K562 (cell line): Measurements from ENCODE around the gene CHD6. TPM values are rescaled to one million over a fixed set of nuclear protein-coding genes. Genes with fewer than 3 reads are reported as not detected.

Source experiments
- ATAC-seq: fragments of 200-7000 bp; cut with Tn5 transposase; 3 replicates; pipeline ENCODE4 v1.9.1; 2020; ENCODE audit warnings: moderate library complexity
- BruUV-seq: library from RNA; stranded (reverse); fragments of 400-500 nt; replicated peaks from 2 replicates; lab custom pipeline; 2021; lab: Mats Ljungman, UMichigan
- CTCF ChIA-PET: fragments of 300-600 bp; formaldehyde crosslinking; extraction: SDS; loops from one replicate; lab custom pipeline; 2021; ENCODE audit warnings: low intra/inter-chr PET ratio; lab: Yijun Ruan, JAX
- POLR2A ChIA-PET: fragments of 300-600, 350-650 bp; sonication (Branson Sonifier 250); formaldehyde crosslinking; extraction: SDS; loops from one replicate; lab custom pipeline; 2021; ENCODE audit warnings: antibody characterized with exemption, inconsistent platforms; lab: Yijun Ruan, JAX
- DNase-seq, 4 experiments: peaks; one replicate each; pipeline versions ENCODE4 v3.0.0 to v3.0.0-alpha.2; 2011 to 2018; ENCODE audit warnings: low spot score in 3 of 4, mixed read lengths in 3 of 4; ENCODE audit errors: extremely low read depth in 1 of 4
- FAIRE-seq: peaks from 2 replicates; lab custom pipeline; 2011; peaks lifted over from hg19 to GRCh38; lab: Jason Lieb, UNC
- H2AFZ ChIP-seq: 2 replicates; pipeline ENCODE4 v1.6.0; 2011; ENCODE audit warnings: low read depth, low read length, control low read depth, inconsistent platforms
- H3K27ac ChIP-seq: fragments of 200-600 bp; 3 replicates; pipeline ENCODE4 v1.8.0; 2011; ENCODE audit warnings: low read depth, mild to moderate bottlenecking, control low read depth, inconsistent platforms, low read length, moderate library complexity, mixed read lengths; ENCODE audit errors: extremely low read depth
- H3K27me3 ChIP-seq, 2 experiments: fragments of 300-600 bp in 1 of 2; 2 replicates in 1 of 2; 3 replicates in 1 of 2; pipeline versions ENCODE4 v1.6.0 to v1.8.0; 2011; ENCODE audit warnings: inconsistent platforms in 2 of 2, low read length in 2 of 2, mild to moderate bottlenecking in 1 of 2, mixed read lengths in 1 of 2, moderate library complexity in 1 of 2; ENCODE audit not compliant: control insufficient read depth in 2 of 2, insufficient read depth in 2 of 2
- H3K36me3 ChIP-seq: fragments of 300-600 bp; 3 replicates; pipeline ENCODE4 v1.8.0; 2011; ENCODE audit warnings: mild to moderate bottlenecking, low read length, inconsistent platforms; ENCODE audit not compliant: control insufficient read depth, insufficient read depth
- H3K4me1 ChIP-seq, 2 experiments: fragments of 200-600 bp in 1 of 2; replicated peaks in 1 of 2; 2 replicates in 1 of 2; 3 replicates in 1 of 2; pipeline versions ENCODE4 v1.5.1 to v1.8.0; 2011; ENCODE audit warnings: inconsistent platforms in 2 of 2, low read length in 2 of 2, mild to moderate bottlenecking in 1 of 2, mixed read lengths in 1 of 2, moderate library complexity in 1 of 2; ENCODE audit not compliant: control insufficient read depth in 2 of 2, insufficient read depth in 2 of 2
- H3K4me2 ChIP-seq: 2 replicates; pipeline ENCODE4 v1.6.1; 2011; ENCODE audit warnings: low read length, control low read depth, inconsistent platforms, mixed read lengths; ENCODE audit not compliant: insufficient read depth
- H3K4me3 ChIP-seq: fragments of 200-600 bp; sonication (generic), shearing (Covaris generic); 2 replicates; pipeline ENCODE4 v1.5.1; 2016; ENCODE audit warnings: control low read depth, inconsistent platforms
- H3K79me2 ChIP-seq: fragments of 200-600 bp; 3 replicates; pipeline ENCODE4 v1.8.0; 2011; ENCODE audit warnings: low read length, inconsistent platforms; ENCODE audit not compliant: control insufficient read depth, insufficient read depth
- H3K9ac ChIP-seq, 2 experiments: 2 replicates each; pipeline versions ENCODE4 v1.6.0 to v1.6.1; 2011; ENCODE audit warnings: low read depth in 2 of 2, low read length in 2 of 2, control low read depth in 1 of 2, inconsistent platforms in 1 of 2, mild to moderate bottlenecking in 1 of 2, mixed read lengths in 1 of 2; ENCODE audit not compliant: insufficient read depth in 1 of 2
- H3K9me1 ChIP-seq: one replicate; pipeline ENCODE4 v1.6.0; 2011; ENCODE audit warnings: inconsistent platforms, mild to moderate bottlenecking, low read length, moderate library complexity; ENCODE audit not compliant: control insufficient read depth, insufficient read depth
- H3K9me3 ChIP-seq: replicated peaks from 2 replicates; pipeline ENCODE4 v1.5.1; 2011; ENCODE audit warnings: low read depth, low read length, inconsistent platforms; ENCODE audit not compliant: control insufficient read depth, insufficient read depth
- H4K20me1 ChIP-seq: replicated peaks from 2 replicates; pipeline ENCODE4 v1.6.1; 2011; ENCODE audit warnings: low read length, inconsistent platforms, mixed read lengths; ENCODE audit not compliant: control insufficient read depth, insufficient read depth
- ARID1B ChIP-seq: fragments of 450-650 bp; IDR thresholded peaks from 2 replicates; pipeline ENCODE4 v1.6.1; 2016; ENCODE audit warnings: antibody characterized with exemption, mild to moderate bottlenecking, inconsistent platforms
- ILF3 ChIP-seq: fragments of 450-650 bp; IDR thresholded peaks from 2 replicates; pipeline ENCODE4 v1.6.1; 2018; ENCODE audit warnings: antibody characterized with exemption, mild to moderate bottlenecking, moderate library complexity, borderline replicate concordance
- MLX ChIP-seq, 2 experiments: fragments of 450-650 bp in 1 of 2; sonication (generic) in 1 of 2; formaldehyde crosslinking; conservative IDR thresholded peaks; 2 replicates each; pipeline versions ENCODE4 v1.4.0 to v1.8.1; 2020 to 2022; ENCODE audit warnings: mild to moderate bottlenecking in 1 of 2, missing genetic modification reagents in 1 of 2
- NFRKB ChIP-seq: fragments of 450-650 bp; IDR thresholded peaks from 2 replicates; pipeline ENCODE4 v1.6.1; 2016; ENCODE audit warnings: low read depth
- NR2C1 ChIP-seq, 2 experiments: fragments of 450-650 bp; IDR thresholded peaks; 2 replicates each; pipeline ENCODE4 v1.6.1; 2017; ENCODE audit warnings: mild to moderate bottlenecking in 2 of 2, antibody characterized with exemption in 1 of 2, inconsistent platforms in 1 of 2, missing compliant biosample characterization in 1 of 2, missing genetic modification characterization in 1 of 2
- NR2C2 ChIP-seq, 2 experiments: fragments of 200-800 bp in 1 of 2; sonication (Bioruptor generic) in 1 of 2; sonication (generic) in 1 of 2; formaldehyde crosslinking in 1 of 2; IDR thresholded peaks; 2 replicates each; pipeline versions ENCODE4 v1.6.1 to v1.8.0; 2016 to 2022; ENCODE audit warnings: mild to moderate bottlenecking in 1 of 2, missing compliant biosample characterization in 1 of 2, missing genetic modification characterization in 1 of 2, missing genetic modification reagents in 1 of 2
- SAFB2 ChIP-seq: fragments of 200-400 bp; formaldehyde crosslinking; IDR thresholded peaks from 2 replicates; pipeline ENCODE4 v1.6.1; 2018; ENCODE audit warnings: borderline replicate concordance, low read length, low read depth, moderate library complexity; ENCODE audit not compliant: severe bottlenecking
- TAF9B ChIP-seq: fragments of 450-650 bp; IDR thresholded peaks from 2 replicates; pipeline ENCODE4 v1.6.1; 2018; ENCODE audit warnings: mild to moderate bottlenecking; ENCODE audit not compliant: partially characterized antibody
- TRIM28 ChIP-seq: fragments of 450-650 bp; IDR thresholded peaks from 2 replicates; pipeline ENCODE4 v1.6.1; 2017
- ZNF212 ChIP-seq: fragments of 450-650 bp; formaldehyde crosslinking; IDR thresholded peaks from 2 replicates; pipeline ENCODE4 v1.4.0; 2020; ENCODE audit warnings: mild to moderate bottlenecking
- WGBS: fragments of 100-300 bp; shearing (Covaris generic); methylation state at CpG from one replicate; pipeline ENCODE4 v1.1.6; 2016; ENCODE audit warnings: low coverage, mixed read lengths; ENCODE audit not compliant: insufficient coverage; ENCODE audit errors: missing lambda C conversion rate; 5-methylcytosine and 5-hydroxymethylcytosine counted together
- in situ Hi-C: fragments of 300-500 bp; cut with MboI; formaldehyde crosslinking; loops from 4 replicates; pipeline ENCODE4 v1.15.0; 2018; ENCODE audit warnings: inconsistent platforms, mixed read lengths
- intact Hi-C: fragments of 100-400 bp; cut with micrococcal nuclease; formaldehyde crosslinking; loops from 2 replicates; pipeline ENCODE4 v1.14.2; 2022
- polyA plus RNA-seq, 8 experiments: library from polyadenylated mRNA; depleted of rRNA in 4 of 8; stranded (reverse) in 5 of 8; unstranded in 3 of 8; fragments of >200 nt; fragmentation: Nextera tagmentation in 2 of 8; fragmentation: Illumina TruSeq in 1 of 8; extraction: Ambion mirVana in 2 of 8; extraction: Trizol in 1 of 8; gene quantifications; 2 replicates each; pipeline versions ENCODE4 v1.2.1 to v1.2.3, GENCODE V29; 2011 to 2014; ENCODE audit warnings: inconsistent platforms in 1 of 8, missing spikeins in 1 of 8
- total RNA-seq, 7 experiments: library from RNA; depleted of rRNA in 6 of 7; stranded (reverse); fragments of >200 nt in 6 of 7; fragmentation: Illumina TruSeq in 2 of 7; extraction: Trizol in 2 of 7; gene quantifications; 2 replicates each; pipeline versions ENCODE4 v1.2.1 to v1.2.3, GENCODE V29; 2011 to 2021; ENCODE audit warnings: low replicate concordance in 1 of 7

CHD6 gene
- total and polyA plus RNA-seq, 9 of the 15 experiments (the other 6 are each of a cell fraction or from before 2014, with no cell fraction given) = 3.9 to 24.2 (median 12.8) TPM

- peaks cover 89% of the 10 kb centered on the region; the same call in 2 of the 3 replicates for H3K36me3 ChIP-seq
- intact Hi-C loops = no loop called here
- peak overlapping the region in 1 of 2 experiments; percentile 19; a peak in 1 of 4 replicates for H3K9ac ChIP-seq
- FAIRE-seq (no peak), DNase-seq (no peak), ATAC-seq (no peak)
- no peak overlapping the region for H3K4me2 ChIP-seq
- ChIA-PET CTCF (no interaction called here), POLR2A (no interaction called here)
- no peaks in the 10 kb centered on the region; the same call in 1 of the 2 replicates for H4K20me1 ChIP-seq
- H3K27ac ChIP-seq = no peak overlapping the region
- in situ Hi-C loops = no loop called here
- H3K27me3 ChIP-seq = no peaks in the 10 kb centered on the region
- no peaks in the 10 kb centered on the region for H3K9me3 ChIP-seq
- no peak overlapping the region for H2AFZ ChIP-seq
- H3K4me3 ChIP-seq = no peak overlapping the region
- no peaks in the 10 kb centered on the region for H3K79me2 ChIP-seq
- no peak for TF ChIP-seq NR2C1 (IDR thresholded peaks at IDR 0.05)
- TF ChIP-seq NR2C1 (tag; IDR thresholded peaks at IDR 0.05) = no peak
- TF ChIP-seq NR2C2 (CRISPR knock-in tag; IDR thresholded peaks at IDR 0.05) = no peak
- TF ChIP-seq NR2C2 (tag; IDR thresholded peaks at IDR 0.05) = no peak
- TF ChIP-seq TRIM28 = no peak
- no peak for TF ChIP-seq TAF9B
- TF ChIP-seq NFRKB = no peak
- no peak for TF ChIP-seq MLX (CRISPR knock-in tag; conservative IDR thresholded peaks at IDR 0.05)
- TF ChIP-seq SAFB2 = no peak
- no peak for TF ChIP-seq ARID1B
- no peak for TF ChIP-seq ZNF212
- TF ChIP-seq ILF3 = no peak
- 77% methylated on average over 5 of the region's 5 CpGs for WGBS
- H3K4me1 ChIP-seq = no peaks in the 10 kb centered on the region; a peak in 1 of 5 replicates
- no TSS peak for BruUV-seq
- H3K9me1 ChIP-seq = no peaks in the 10 kb centered on the region
Measured at GRCh38 chr20:41413169-41413568, 205.0 kb downstream of the CHD6 start.
